Keratinocyte (primary cell): ENCODE results near the gene FBXW5. TPM values are rescaled to one million over a fixed set of nuclear protein-coding genes. Genes with fewer than 3 reads are reported as not detected.

Experiments
- DNase-seq: peaks from one replicate; pipeline ENCODE4 v3.0.0-alpha.2; 2011; ENCODE audit warnings: low read depth, missing footprints, low spot score
- FAIRE-seq: peaks from 2 replicates; lab custom pipeline; 2011; peaks lifted over from hg19 to GRCh38; lab: Jason Lieb, UNC
- H2AFZ ChIP-seq: 2 replicates; pipeline ENCODE4 v1.6.0; 2012; ENCODE audit warnings: low read length, control low read depth, inconsistent platforms; ENCODE audit not compliant: control insufficient read depth
- H3K27ac ChIP-seq: 2 replicates; pipeline ENCODE4 v1.5.1; 2011; ENCODE audit warnings: low read length; ENCODE audit not compliant: control insufficient read depth, insufficient read depth
- H3K27me3 ChIP-seq: 3 replicates; pipeline ENCODE4 v1.6.0; 2011; ENCODE audit warnings: low read length; ENCODE audit not compliant: control insufficient read depth, insufficient read depth; ENCODE audit errors: extremely low read depth
- H3K36me3 ChIP-seq, 2 experiments: 2 replicates in 1 of 2; 3 replicates in 1 of 2; pipeline ENCODE4 v1.5.1; 2011; ENCODE audit warnings: low read length in 2 of 2, mild to moderate bottlenecking in 1 of 2; ENCODE audit not compliant: control insufficient read depth in 2 of 2, insufficient read depth in 2 of 2; ENCODE audit errors: extremely low read depth in 1 of 2
- H3K4me1 ChIP-seq: 3 replicates; pipeline ENCODE4 v1.5.1; 2011; ENCODE audit warnings: low read length; ENCODE audit not compliant: control insufficient read depth, insufficient read depth; ENCODE audit errors: extremely low read depth
- H3K4me2 ChIP-seq: 3 replicates; pipeline ENCODE4 v1.6.0; 2011; ENCODE audit warnings: low read depth, low read length; ENCODE audit not compliant: control insufficient read depth, insufficient read depth; ENCODE audit errors: extremely low read depth
- H3K4me3 ChIP-seq, 3 experiments: fragments of 200-600 bp in 1 of 3; sonication (generic) in 1 of 3; 2 replicates in 2 of 3; 3 replicates in 1 of 3; pipeline ENCODE4 v1.5.1; 2011 to 2016; ENCODE audit warnings: low read length in 3 of 3, mild to moderate bottlenecking in 3 of 3, control low read depth in 2 of 3, inconsistent platforms in 1 of 3, low read depth in 1 of 3, mixed read lengths in 1 of 3, mixed run types in 1 of 3, moderate library complexity in 1 of 3; ENCODE audit not compliant: control insufficient read depth in 2 of 3, insufficient read depth in 2 of 3; ENCODE audit errors: extremely low read depth in 1 of 3
- H3K79me2 ChIP-seq: 2 replicates; pipeline ENCODE4 v1.6.0; 2012; ENCODE audit warnings: low read length; ENCODE audit not compliant: control insufficient read depth, insufficient read depth
- H3K9ac ChIP-seq: 3 replicates; pipeline ENCODE4 v1.6.0; 2011; ENCODE audit warnings: low read length; ENCODE audit not compliant: control insufficient read depth, insufficient read depth; ENCODE audit errors: extremely low read depth
- H3K9me1 ChIP-seq: 3 replicates; pipeline ENCODE4 v1.6.0; 2011; ENCODE audit warnings: low read length; ENCODE audit not compliant: control insufficient read depth, insufficient read depth; ENCODE audit errors: extremely low read depth
- H3K9me3 ChIP-seq: 2 replicates; pipeline ENCODE4 v1.5.1; 2012; ENCODE audit warnings: low read depth, low read length; ENCODE audit not compliant: control insufficient read depth
- H4K20me1 ChIP-seq: 3 replicates; pipeline ENCODE4 v1.6.0; 2011; ENCODE audit warnings: low read length; ENCODE audit not compliant: control insufficient read depth, insufficient read depth; ENCODE audit errors: extremely low read depth
- EZH2 ChIP-seq: IDR thresholded peaks from one replicate; pipeline ENCODE4 v1.6.1; 2012; ENCODE audit warnings: inconsistent platforms, mild to moderate bottlenecking, low read length, moderate library complexity
- dilution Hi-C: fragments of 300-500 bp; cut with MboI; formaldehyde crosslinking; loops from one replicate; pipeline ENCODE4 v1.7.0; 2020; ENCODE audit warnings: low sequenced_read_pairs; ENCODE audit not compliant: extremely low pct_ligation_motif_present
- polyA plus RNA-seq, 5 experiments: library from polyadenylated mRNA; depleted of rRNA in 3 of 5; stranded (reverse) in 3 of 5; stranded (forward) in 1 of 5; unstranded in 1 of 5; fragments of >200 nt; gene quantifications; 1 replicate in 1 of 5; 2 replicates in 3 of 5; 3 replicates in 1 of 5; pipeline versions ENCODE4 v1.2.1 to v1.2.3, GENCODE V29; 2011 to 2012; ENCODE audit warnings: missing spikeins in 2 of 5, low read depth in 1 of 5, low replicate concordance in 1 of 5
- TF ChIP-seq, protein P1 (sequence below), 3 experiments: IDR thresholded peaks in 1 of 3; conservative IDR thresholded peaks in 1 of 3; optimal IDR thresholded peaks in 1 of 3; 2 replicates in 2 of 3; 3 replicates in 1 of 3; pipeline versions ENCODE3 to v1.5.1; 2011; ENCODE audit warnings: low read length in 3 of 3, mild to moderate bottlenecking in 3 of 3, moderate library complexity in 2 of 3, control low read depth in 1 of 3, inconsistent platforms in 1 of 3; ENCODE audit not compliant: insufficient read depth in 2 of 3; ENCODE audit errors: extremely low read depth in 1 of 3

Gene FBXW5
- polyA plus RNA-seq, 1 donor (not counting 4 experiments of a cell fraction or from before 2014, with no cell fraction given): 23.0 TPM

DNA sequence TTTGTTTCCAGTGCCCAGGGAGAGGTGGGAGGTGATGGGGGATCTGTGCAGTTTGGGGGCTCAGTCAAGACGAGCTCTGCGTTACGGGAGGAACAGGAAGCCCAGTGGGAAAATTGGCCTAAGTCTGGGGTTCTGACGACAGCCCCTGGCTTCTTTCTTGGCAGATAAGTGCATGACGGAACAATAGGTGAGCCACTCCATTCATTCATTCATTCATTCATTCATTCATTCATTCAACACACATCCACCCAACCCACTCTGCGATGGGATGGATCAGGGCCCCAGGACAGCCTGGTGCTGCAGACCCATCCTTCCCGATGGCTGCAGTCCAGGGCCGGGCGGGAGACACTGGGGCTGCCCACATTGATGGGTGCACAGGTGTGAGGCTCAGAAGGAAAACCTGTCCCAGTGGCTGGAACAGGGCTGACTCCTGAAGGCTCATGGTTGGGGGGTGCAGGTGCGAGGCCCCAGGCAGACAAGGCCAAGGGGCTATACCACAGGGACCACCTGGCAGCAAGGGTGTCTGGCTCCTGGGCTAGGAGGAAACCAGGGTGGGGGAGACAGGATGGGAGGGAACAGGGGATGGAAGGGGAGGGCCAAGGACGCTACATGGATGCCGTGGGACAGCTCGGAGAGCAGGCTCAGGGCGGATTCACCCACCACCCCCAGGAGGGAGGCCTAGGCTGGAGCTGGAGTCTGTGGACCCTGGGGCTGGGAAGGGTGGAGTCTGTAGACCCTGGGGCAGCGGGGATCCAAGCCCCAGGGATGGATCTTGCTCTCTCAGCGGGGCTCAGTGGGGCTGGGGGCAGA lies 36.3 kb upstream of the FBXW5 start:
- Histone ChIP-seq H3K4me3 (no peak overlapping the region), H3K27me3 (peaks cover 23% of the 10 kb centered on the region), H3K4me2 (no peak overlapping the region), H4K20me1 (no peaks in the 10 kb centered on the region), H2AFZ (no peak overlapping the region), H3K36me3 (no peaks in the 10 kb centered on the region), H3K9me1 (no peaks in the 10 kb centered on the region), H3K9me3 (no peaks in the 10 kb centered on the region), H3K9ac (no peak overlapping the region), H3K4me1 (no peaks in the 10 kb centered on the region), H3K79me2 (no peaks in the 10 kb centered on the region), H3K27ac (no peak overlapping the region)
- TF ChIP-seq, protein P1, sequence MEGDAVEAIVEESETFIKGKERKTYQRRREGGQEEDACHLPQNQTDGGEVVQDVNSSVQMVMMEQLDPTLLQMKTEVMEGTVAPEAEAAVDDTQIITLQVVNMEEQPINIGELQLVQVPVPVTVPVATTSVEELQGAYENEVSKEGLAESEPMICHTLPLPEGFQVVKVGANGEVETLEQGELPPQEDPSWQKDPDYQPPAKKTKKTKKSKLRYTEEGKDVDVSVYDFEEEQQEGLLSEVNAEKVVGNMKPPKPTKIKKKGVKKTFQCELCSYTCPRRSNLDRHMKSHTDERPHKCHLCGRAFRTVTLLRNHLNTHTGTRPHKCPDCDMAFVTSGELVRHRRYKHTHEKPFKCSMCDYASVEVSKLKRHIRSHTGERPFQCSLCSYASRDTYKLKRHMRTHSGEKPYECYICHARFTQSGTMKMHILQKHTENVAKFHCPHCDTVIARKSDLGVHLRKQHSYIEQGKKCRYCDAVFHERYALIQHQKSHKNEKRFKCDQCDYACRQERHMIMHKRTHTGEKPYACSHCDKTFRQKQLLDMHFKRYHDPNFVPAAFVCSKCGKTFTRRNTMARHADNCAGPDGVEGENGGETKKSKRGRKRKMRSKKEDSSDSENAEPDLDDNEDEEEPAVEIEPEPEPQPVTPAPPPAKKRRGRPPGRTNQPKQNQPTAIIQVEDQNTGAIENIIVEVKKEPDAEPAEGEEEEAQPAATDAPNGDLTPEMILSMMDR (optimal IDR thresholded peaks at IDR 0.05 in 1 of 3, IDR thresholded peaks at IDR 0.05 in 1 of 3, conservative IDR thresholded peaks at IDR 0.05 in 1 of 3; ENCODE audit: extremely low read depth in 1 of 3, insufficient read depth in 2 of 3, low read length in 3 of 3): no peak
- no peak for TF ChIP-seq EZH2
- FAIRE-seq: no peak
- dilution Hi-C loops: no loop called here
- DNase-seq: no peak

DNA sequence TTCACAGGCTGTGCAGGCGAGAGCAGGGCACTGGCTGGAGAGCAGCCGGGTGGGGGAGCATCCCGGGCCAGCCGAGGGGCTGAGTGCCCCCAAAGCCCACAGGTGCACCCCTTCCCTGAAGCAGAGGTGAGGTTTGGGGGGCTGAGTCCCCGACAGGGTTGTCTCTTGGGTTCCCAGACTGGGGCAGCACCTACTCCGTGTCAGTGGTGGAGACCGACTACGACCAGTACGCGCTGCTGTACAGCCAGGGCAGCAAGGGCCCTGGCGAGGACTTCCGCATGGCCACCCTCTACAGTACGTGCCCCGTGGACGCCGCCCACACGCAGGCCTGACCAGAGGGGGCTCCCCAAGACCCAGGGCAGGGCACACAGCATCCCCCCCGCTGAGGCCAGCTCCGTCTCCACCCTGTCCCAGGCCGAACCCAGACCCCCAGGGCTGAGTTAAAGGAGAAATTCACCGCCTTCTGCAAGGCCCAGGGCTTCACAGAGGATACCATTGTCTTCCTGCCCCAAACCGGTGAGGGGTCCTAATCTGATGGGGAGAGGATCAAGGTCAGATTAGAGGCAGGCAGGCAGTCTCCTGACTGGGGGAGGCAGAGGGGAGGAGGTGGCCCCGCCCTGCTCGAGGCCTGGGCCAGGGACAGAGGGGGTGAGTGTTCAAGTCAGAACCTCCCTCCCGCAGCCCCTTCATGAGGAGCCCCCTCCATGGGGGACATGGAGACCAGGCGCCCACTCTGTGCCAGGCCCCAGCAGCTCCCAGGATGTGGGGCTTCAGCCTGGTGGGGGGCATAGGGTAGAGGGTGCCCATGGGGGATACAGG lies 35.4 kb upstream of the FBXW5 start:
- FAIRE-seq: no peak
- dilution Hi-C loops: no loop called here
- H3K4me2 ChIP-seq: no peak overlapping the region

More for the DNA sequence above, 35.4 kb upstream of the FBXW5 start:
- no peaks in the 10 kb centered on the region for H4K20me1 ChIP-seq
- peaks cover 6% of the 10 kb centered on the region for H3K4me1 ChIP-seq
- H3K9me1 ChIP-seq: no peaks in the 10 kb centered on the region
- H3K79me2 ChIP-seq: no peaks in the 10 kb centered on the region
- no peak overlapping the region for H2AFZ ChIP-seq
- no peak overlapping the region for H3K27ac ChIP-seq
- no peak for TF ChIP-seq EZH2
- TF ChIP-seq, protein P1 (optimal IDR thresholded peaks at IDR 0.05 in 1 of 3, IDR thresholded peaks at IDR 0.05 in 1 of 3, conservative IDR thresholded peaks at IDR 0.05 in 1 of 3; ENCODE audit: extremely low read depth in 1 of 3, insufficient read depth in 2 of 3, low read length in 3 of 3): no peak
- no peaks in the 10 kb centered on the region for H3K36me3 ChIP-seq
- H3K9ac ChIP-seq: no peak overlapping the region
- DNase-seq: no peak
- H3K9me3 ChIP-seq: no peaks in the 10 kb centered on the region
- H3K27me3 ChIP-seq: peaks cover 16% of the 10 kb centered on the region
- H3K4me3 ChIP-seq: no peak overlapping the region
